COLO668 (cell line): ENCODE measurements around the gene PTPN5.
A peak's percentile ranks its signal among the peaks of the same experiment; 100 is the strongest.

Experiments
- DNase-seq: peaks from one replicate; lab custom pipeline; 2025; ENCODE audit not compliant: unreplicated experiment; lab: John Stamatoyannopoulos, UW

PTPN5 gene

GRCh38 chr11:18743365-18743764 lies 48.2 kb downstream of the PTPN5 start:
- DNase-seq: no peak

GRCh38 chr11:18741783-18742182 lies 49.8 kb downstream of the PTPN5 start:
- no peak for DNase-seq

DNA sequence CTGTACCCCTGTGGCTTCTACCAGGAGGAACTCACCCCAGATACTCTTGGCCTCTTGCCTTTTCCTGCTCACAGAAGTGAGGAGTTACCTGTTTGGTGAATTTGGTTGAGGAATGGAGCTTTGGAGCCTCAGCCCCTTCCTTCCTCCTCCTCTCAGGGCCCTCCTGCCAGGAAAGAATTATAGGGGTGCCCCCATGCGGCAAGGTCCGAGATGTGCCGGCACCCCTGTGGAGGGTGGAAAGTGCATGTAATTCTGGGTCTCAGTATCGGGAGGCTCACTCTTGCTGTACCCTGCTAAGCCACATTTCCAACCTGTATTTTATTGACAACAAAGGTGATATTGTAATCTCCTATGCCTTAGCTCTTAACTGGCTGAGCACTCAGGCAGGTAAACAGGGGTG lies 51.9 kb downstream of the PTPN5 start:
- no peak for DNase-seq

GRCh38 chr11:18737642-18738041 lies 54.0 kb downstream of the PTPN5 start:
- no peak for DNase-seq

DNA sequence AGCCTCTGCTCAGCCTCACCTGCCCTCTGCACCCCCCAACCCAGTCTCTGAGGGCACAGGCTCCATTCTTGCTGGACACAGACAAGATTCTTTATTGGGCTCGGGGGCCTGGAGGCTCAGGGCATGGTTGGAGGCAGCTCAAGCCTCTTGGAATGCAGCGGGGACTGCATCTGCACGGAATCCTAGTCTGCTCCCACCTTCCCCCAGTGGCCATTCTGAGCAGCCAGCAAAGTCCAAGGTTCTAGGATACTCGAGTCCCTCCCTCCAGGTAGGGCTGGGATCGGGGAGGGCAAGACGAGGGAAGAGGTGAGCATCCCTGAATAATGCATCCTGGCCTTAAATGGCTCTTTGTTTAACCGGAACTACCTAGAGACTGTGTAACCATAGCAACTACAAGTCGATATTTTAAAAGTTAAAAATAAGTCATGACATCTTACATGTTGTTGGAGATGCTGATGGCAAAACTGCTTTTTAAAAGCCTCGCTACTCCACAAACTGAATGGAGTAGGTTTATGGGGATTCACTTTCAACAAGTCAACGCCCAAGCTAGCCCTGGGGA lies 54.9 kb downstream of the PTPN5 start:
- DNase-seq: no peak

DNA sequence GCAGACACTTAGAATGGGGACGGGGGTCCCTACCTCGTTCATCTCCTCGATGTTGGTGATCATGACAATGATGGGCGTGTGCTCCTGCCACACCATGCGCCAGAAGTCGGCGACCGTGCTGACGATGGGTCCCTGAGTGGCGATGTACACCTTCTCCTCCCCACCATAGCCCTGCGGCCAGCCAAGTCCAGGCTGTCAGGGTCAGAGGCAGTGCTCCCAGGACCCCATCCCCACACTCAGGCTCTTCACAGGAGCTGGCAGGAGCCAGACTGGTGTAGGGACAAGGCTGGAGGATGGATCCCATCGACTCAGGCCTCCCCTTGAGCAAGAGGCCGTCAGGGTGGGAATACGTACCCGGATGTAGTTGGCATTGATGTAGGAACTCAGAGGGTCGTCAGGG lies 58.4 kb downstream of the PTPN5 start:
- DNase-seq: no peak

DNA sequence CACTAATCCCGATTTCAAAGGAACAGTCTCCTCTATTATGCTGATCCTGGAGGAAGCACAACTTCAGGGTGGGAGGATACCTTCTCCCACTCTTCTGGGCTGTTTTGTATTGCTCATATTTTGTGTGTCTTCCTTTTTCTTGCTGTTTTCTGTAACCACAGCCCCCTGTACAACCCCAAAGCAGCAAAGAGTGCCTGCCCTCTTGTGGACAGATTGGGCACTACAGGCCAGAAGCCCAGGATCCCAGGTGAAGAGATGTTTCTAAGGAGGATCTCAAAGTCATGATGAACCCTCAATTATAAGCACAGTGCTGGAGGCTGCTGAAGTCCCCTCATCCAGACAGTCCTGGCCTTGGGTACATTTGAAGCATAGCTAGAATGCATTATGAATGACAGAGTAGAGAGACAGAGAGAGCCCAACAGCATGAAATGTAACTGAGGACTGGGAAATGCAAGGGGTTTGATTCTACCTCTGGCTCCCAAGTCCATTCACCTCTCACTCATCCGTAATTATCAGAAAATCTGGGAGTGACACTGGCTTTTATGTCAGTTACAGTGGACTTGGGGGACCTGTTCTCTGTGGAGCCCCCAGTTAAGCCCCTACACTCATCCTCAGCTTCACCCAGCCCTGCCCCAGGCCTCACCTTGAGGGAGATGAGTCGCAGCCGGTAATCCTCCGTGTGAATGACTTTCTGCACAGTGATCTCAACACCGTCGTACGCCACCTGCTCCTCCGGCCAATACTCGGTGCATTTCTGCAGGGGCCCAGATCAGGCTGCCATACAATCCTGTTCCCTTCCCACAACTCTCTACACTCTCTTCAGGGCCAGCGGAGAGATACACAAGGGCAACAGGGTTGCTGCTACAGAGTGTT lies 59.4 kb downstream of the PTPN5 start:
- DNase-seq: peak; percentile 33

GRCh38 chr11:18731441-18731840 lies 60.2 kb downstream of the PTPN5 start:
- no peak for DNase-seq

DNA sequence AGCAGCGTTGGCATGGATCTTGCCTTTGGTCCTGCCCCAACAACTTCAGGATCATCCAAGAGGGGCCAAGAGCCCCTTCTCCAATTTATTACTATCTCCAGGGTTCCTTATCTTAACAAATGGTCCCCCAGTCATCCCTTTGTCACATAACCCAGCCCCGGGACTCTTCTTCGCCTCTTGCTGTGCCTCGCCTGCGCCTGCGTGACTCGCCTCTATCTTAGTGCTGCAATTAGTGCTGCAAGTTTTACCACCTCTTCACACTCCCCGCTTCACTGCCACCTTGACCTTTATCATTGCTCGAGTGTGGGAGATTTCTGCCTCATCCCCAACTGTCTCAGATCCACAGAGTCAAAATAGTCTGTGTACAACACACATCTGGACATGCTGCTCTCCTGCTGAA lies 61.6 kb downstream of the PTPN5 start:
- no peak for DNase-seq

DNA sequence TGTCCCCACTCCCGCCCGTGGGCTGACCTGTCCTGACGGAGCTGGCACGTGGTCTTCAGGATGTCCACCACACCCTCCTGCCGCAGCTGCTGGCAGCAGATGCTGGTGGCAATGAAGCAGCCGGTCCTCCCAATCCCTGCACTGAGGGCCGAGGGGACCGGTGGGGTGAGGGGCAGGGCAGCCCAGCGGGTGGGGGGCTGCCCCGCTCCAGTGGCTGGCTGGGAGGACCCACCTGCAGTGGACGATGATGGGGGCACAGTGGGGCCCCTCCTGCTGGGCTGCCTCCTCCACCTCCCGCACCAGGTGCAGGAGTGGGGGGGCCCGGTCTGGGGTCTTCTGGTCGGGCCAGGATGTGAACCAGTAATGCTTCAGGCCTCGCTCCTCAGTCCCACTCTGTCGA lies 62.2 kb downstream of the PTPN5 start:
- DNase-seq: no peak

DNA sequence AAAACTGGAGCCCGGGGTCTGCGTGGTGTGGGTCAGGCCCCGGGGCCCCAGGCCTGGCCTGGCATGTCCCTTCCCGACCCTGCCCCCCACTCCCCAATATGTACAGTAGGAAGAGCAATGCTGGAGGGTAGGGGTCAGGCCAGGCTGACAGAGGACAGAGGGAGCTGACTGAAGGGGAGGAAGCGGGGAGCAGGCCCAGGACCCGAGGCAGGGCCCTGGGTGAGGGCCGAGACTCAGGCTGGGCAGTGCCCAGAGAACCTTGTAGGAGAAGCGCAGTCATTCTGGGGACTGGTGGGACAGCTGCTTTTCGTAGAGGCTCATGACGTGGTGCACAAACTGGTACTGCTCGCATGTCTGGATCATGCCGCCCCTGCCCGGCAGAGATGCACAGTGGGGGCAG lies 62.9 kb downstream of the PTPN5 start:
- no peak for DNase-seq

DNA sequence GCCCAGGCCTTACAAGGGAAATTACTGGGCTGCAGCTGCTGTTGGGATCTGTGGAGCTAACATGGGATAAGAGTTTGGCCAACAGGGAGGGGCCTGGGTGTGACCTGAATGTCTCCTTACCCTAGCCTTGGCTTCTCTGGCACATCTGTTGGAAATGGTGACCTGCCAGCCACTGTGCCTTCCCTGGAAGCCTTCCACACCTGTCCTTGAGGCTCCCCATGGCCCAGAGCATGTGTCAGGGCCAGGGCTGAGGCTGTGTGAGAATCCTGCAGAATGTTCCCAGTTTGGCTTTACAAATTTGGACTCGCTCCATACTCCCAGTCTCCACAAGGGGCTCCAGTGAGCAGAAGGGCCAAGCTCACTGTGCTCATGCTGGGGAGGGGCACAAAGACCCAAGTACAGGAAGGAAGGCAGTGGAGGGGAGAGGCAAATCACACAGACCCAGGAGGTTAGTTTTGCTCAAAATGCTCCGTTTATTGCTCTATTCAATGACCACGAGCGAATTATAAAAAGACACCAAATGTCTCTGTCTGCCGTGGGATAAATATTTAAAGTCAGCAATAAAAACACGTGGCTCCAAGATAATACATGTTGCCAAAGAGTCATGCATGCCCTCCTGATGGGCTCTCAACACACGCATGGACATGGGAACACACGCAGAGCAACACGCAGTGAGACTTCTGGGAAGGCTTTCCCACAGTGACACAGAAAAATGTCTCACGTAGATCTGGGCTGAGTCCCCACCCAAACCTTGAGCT lies 63.9 kb downstream of the PTPN5 start:
- peak; percentile 32 for DNase-seq

GRCh38 chr11:18726040-18726439 lies 65.6 kb downstream of the PTPN5 start, which contains the start of gene IGSF22:
Gene IGSF22, minus strand, starts transcription at chr11:18726188. Its CDS starts 1,952 bp downstream, at chr11:18724236.
- DNase-seq: no peak

DNA sequence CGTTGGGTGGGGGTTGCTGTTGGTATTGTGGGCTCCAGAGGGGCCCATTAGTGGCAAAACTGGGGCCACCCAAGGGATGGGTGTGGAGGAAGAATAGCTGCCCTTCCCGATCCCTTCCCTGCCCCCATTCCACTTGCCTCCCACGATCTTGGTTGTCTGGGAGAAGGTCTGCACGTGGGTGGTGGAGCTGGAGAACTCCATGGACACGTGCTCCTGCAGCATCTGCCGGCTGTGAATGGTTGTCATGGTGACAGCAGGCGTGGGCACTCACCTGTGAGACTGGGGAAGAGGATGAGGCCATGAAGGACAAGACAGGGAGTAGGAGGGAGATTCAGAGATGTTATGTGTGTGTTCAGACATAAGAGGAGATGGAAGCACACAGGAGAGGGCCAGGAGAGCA lies 67.6 kb downstream of the PTPN5 start:
- DNase-seq: peak; percentile 65

DNA sequence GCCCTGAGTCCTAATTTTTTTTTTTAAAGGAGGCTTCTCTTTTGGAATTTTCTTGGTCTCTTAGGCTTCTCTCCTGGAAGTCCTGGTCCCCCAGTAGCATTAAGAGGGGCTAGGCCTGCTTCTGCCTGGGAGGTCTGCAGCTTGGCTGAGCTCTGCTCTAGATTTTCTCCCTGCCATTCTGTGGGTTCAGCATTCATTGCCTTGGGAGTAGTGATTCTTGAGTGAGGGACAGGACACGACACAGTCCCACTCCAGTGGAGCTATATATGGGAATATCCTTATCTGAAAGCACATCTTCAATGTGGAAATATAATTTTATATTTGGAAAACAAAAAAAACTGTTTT lies 69.3 kb downstream of the PTPN5 start:
- no peak for DNase-seq

DNA sequence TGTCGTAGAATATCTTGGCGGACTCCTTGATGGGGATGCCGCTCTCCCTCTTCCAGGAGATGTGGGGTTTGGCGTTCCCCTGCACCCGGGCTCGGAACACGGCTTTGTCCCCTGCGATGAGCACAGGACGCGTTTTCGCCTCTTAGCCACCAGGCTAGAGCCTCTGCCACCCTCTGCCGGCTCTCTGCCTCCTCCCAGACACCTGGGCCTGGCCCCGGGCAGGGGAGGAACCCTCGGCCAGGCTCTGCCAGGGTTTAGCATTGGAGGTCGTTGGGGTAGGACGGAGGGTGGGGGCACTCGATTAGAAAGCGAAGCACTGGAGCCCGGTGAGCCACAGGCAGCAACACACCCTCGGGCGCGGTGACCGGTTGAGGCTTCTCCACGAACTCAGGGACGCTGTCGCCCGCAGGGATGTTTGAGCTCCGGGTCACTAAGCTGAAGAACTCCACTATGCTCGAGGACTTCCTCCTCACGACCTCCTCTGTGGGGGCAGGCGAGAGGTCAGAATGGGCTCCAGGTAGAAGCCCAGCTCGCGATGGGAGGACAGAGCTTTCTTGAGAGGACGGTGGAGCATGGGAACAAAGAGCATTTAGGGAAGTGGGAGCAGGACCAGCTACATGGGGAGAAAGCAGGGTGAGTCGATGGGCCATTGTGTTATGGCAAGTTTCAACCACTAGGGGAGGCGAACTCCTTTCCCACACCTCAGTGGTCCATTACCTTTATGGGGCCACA lies 69.9 kb downstream of the PTPN5 start:
- peak; percentile 62 for DNase-seq

DNA sequence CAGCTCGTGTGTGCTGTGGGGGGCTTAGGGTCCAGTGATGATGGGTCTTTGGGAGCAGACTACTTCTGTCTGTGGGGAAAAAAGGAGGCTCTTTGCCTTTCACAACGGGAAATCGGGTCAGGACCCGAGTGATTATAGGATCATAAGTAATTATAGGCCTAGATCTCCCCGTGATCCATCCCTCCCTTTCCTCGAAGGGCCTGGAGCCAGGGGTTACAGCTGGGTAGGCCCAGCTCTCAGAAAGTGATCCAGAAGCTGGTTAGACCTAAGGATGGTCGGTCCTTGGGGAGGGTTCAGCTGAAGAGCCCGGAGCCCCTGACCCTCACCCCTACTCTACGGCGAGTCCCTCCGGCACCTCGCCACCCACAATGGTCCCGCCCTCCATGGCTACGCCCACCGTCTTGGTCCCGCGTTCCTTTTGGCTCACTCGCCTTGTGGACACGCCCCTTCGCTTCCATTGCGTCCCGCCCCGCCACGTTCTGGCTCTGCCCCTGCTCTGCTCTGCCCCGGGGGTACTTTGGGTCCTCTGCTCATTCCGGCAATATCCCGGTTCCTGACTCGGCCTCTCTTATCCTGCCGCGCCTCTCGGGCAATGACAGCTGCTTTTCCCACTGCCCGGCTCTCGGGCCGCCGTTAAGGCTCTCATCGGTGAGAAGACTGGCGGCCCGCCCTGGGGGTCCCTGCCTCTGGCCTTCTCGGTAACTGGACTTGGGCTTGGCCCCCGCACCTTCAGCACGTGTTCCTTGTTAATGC lies 70.6 kb downstream of the PTPN5 start:
- peak; percentile 60 for DNase-seq

GRCh38 chr11:18720091-18720807 lies 71.3 kb downstream of the PTPN5 start:
- no peak for DNase-seq

GRCh38 chr11:18715476-18715875 lies 76.1 kb downstream of the PTPN5 start:
- no peak for DNase-seq

- DNase-seq: no peak
These were observed 77.2 kb downstream of the PTPN5 start for GRCh38 chr11:18714443-18714780.
